Measurements from ENCODE around the gene PLCH2.

Gene PLCH2

DNA sequence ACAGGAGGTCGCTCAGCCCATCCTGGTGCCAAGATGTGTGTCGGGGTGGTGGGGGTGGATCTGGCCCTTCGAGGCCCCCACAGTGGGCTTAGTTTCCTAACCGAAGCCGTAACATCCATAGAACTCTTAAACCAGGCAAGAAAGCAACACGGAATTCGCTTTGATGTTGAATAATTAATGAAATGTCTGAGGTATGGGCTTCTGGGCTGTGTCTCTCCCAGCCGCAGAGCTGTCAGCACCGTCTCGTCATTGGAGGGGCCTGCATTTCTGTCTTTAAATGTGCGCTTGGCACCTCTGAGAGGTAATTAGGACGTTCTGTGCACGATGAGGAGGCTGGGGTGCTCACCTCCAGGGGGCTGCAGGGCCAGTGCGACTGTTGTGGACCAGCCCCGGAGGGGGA lies 13.3 kb upstream of the PLCH2 start:
- no peak overlapping the region for H3K4me3 ChIP-seq (ENCODE audit: insufficient read depth, low read length, poor library complexity, severe bottlenecking)
- H3K4me2 ChIP-seq (ENCODE audit: low read depth, low read length, poor library complexity, severe bottlenecking): no peak overlapping the region
- H3K9me3 ChIP-seq (ENCODE audit: insufficient read depth, low read length): no peaks in the 10 kb centered on the region
- TF ChIP-seq, protein P1, sequence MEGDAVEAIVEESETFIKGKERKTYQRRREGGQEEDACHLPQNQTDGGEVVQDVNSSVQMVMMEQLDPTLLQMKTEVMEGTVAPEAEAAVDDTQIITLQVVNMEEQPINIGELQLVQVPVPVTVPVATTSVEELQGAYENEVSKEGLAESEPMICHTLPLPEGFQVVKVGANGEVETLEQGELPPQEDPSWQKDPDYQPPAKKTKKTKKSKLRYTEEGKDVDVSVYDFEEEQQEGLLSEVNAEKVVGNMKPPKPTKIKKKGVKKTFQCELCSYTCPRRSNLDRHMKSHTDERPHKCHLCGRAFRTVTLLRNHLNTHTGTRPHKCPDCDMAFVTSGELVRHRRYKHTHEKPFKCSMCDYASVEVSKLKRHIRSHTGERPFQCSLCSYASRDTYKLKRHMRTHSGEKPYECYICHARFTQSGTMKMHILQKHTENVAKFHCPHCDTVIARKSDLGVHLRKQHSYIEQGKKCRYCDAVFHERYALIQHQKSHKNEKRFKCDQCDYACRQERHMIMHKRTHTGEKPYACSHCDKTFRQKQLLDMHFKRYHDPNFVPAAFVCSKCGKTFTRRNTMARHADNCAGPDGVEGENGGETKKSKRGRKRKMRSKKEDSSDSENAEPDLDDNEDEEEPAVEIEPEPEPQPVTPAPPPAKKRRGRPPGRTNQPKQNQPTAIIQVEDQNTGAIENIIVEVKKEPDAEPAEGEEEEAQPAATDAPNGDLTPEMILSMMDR (IDR thresholded peaks at IDR 0.05; ENCODE audit: insufficient read depth, low read length, poor library complexity, severe bottlenecking): no peak
- TF ChIP-seq EZH2phosphoT487 (conservative IDR thresholded peaks at IDR 0.05; ENCODE audit: low read length): no peak
- H3K27me3 ChIP-seq (ENCODE audit: low read length): no peaks in the 10 kb centered on the region
- H3K36me3 ChIP-seq (ENCODE audit: low read length): no peaks in the 10 kb centered on the region
- no peaks in the 10 kb centered on the region for H4K20me1 ChIP-seq (ENCODE audit: low read depth, low read length)
- H3F3A ChIP-seq (ENCODE audit: insufficient read depth): no peaks in the 10 kb centered on the region
- H3K9me2 ChIP-seq (replicated peaks; ENCODE audit: insufficient read depth, low read length): no peaks in the 10 kb centered on the region
- no peak overlapping the region for H3K9ac ChIP-seq (ENCODE audit: low read length)
- no peaks in the 10 kb centered on the region for H3K79me2 ChIP-seq (ENCODE audit: insufficient read depth, low read length)
- no peak overlapping the region for H3K27ac ChIP-seq (ENCODE audit: low read depth, low read length)
- H2AFZ ChIP-seq (ENCODE audit: low read depth, low read length, severe bottlenecking): no peak overlapping the region

DNA sequence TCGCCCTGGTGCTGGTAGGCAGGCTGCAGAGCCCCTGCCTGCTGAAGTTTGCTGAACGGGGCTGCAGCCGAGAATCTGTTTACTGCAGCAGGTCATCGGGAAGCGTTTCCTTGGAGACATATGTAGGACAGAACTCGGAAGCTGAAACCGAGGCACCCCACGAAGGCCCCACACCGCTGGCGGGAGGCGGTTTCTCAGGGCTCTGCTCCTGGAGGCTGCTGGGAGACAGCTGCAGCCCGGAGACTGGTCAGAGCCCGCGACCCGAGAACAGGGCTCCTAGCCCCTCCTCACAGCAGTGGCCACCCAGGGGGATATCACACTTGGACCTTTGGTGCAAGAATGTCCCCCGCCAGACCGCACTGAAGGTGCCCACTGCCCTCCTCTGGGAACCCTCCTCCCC lies 12.7 kb upstream of the PLCH2 start:
- TF ChIP-seq, protein P1 (IDR thresholded peaks at IDR 0.05; ENCODE audit: insufficient read depth, low read length, poor library complexity, severe bottlenecking): no peak
- TF ChIP-seq EZH2phosphoT487 (conservative IDR thresholded peaks at IDR 0.05; ENCODE audit: low read length): no peak
- Histone ChIP-seq H3K4me3 (ENCODE audit: insufficient read depth, low read length, poor library complexity, severe bottlenecking) (no peak overlapping the region), H3K4me2 (ENCODE audit: low read depth, low read length, poor library complexity, severe bottlenecking) (no peak overlapping the region), H3K79me2 (ENCODE audit: insufficient read depth, low read length) (no peaks in the 10 kb centered on the region), H2AFZ (ENCODE audit: low read depth, low read length, severe bottlenecking) (no peak overlapping the region), H3K27ac (ENCODE audit: low read depth, low read length) (no peak overlapping the region), H3F3A (ENCODE audit: insufficient read depth) (no peaks in the 10 kb centered on the region), H3K9ac (ENCODE audit: low read length) (no peak overlapping the region), H3K27me3 (ENCODE audit: low read length) (no peaks in the 10 kb centered on the region), H3K9me3 (ENCODE audit: insufficient read depth, low read length) (no peaks in the 10 kb centered on the region), H3K36me3 (ENCODE audit: low read length) (no peaks in the 10 kb centered on the region), H3K9me2 (replicated peaks; ENCODE audit: insufficient read depth, low read length) (no peaks in the 10 kb centered on the region), H4K20me1 (ENCODE audit: low read depth, low read length) (no peaks in the 10 kb centered on the region)

DNA sequence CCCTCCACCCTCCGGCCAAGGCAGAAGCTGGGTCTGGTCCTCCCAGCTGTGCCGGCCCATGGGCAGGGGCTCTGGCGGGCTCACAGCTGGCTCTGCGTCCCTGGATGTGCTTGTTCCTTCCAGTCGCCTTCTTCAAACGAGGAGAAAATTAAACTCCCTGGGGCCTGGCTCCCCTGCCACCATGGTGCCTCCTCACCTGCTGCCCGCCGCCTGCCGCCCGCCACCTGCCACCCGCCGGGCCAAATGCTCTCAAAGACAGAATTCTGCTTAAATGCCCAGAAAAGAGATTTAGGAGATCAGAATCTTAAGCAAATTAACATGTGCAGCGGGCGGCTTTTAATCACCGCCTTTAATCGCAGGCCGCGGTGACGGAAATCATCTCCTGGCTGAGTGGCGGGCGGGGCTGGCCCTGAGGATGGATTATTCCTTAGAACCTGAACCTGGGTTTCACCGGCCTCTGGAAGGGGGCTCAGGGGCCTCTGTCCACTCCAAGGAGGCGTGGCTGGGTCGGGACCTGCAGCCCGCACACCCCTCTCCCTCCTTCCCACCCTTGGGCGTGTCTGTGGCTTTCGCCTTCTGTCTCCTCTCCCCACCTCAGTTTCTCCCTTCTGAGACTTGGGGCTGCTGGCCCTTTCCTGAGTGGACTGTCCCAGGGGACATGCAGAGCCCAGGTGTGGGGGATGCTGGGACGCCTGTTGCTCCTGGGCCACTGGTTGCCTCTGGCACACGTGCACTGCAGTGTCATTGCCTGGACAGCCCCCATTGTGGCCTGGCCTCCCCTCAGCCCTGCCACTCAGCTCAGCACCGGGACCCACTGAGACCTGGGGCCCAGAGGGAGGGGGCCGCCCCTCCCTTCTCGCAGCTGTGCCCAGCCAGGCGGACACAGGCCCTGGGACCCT lies 10.5 kb upstream of the PLCH2 start:
- no peaks in the 10 kb centered on the region for H3K36me3 ChIP-seq (ENCODE audit: low read length)
- H4K20me1 ChIP-seq (ENCODE audit: low read depth, low read length): no peaks in the 10 kb centered on the region
- TF ChIP-seq EZH2phosphoT487 (conservative IDR thresholded peaks at IDR 0.05; ENCODE audit: low read length): no peak
- TF ChIP-seq, protein P1 (IDR thresholded peaks at IDR 0.05; ENCODE audit: insufficient read depth, low read length, poor library complexity, severe bottlenecking): no peak
- H3K9me3 ChIP-seq (ENCODE audit: insufficient read depth, low read length): no peaks in the 10 kb centered on the region
- H3K27me3 ChIP-seq (ENCODE audit: low read length): no peaks in the 10 kb centered on the region
- H3K79me2 ChIP-seq (ENCODE audit: insufficient read depth, low read length): no peaks in the 10 kb centered on the region
- H3K4me2 ChIP-seq (ENCODE audit: low read depth, low read length, poor library complexity, severe bottlenecking): no peak overlapping the region
- no peak overlapping the region for H3K4me3 ChIP-seq (ENCODE audit: insufficient read depth, low read length, poor library complexity, severe bottlenecking)
- no peak overlapping the region for H3K27ac ChIP-seq (ENCODE audit: low read depth, low read length)
- H3F3A ChIP-seq (ENCODE audit: insufficient read depth): no peaks in the 10 kb centered on the region
- H3K9ac ChIP-seq (ENCODE audit: low read length): no peak overlapping the region
- no peaks in the 10 kb centered on the region for H3K9me2 ChIP-seq (replicated peaks; ENCODE audit: insufficient read depth, low read length)
- H2AFZ ChIP-seq (ENCODE audit: low read depth, low read length, severe bottlenecking): no peak overlapping the region
